ENCODE measurements around the gene TMEM218. TPM values are rescaled to one million over a fixed set of nuclear protein-coding genes. Genes with fewer than 3 reads are reported as not detected.

TMEM218 gene
- total RNA-seq (20.8 TPM), polyA plus RNA-seq (32.2 TPM)
- long read RNA-seq, donor 1, result 0 reads
- long read RNA-seq, donor 2, result 0 reads
- long read RNA-seq, donor 3, full-length matches to known transcripts, result 4 of 4 reads
- long read RNA-seq, donor 3, partial matches to known transcripts, result 0 of 4 reads
- long read RNA-seq, donor 3, other reads (novel, unspliced or antisense), result 0 of 4 reads
- long read RNA-seq, donor 4, result 0 reads
- long read RNA-seq, donor 5, full-length matches to known transcripts, result 2 of 2 reads
- long read RNA-seq, donor 5, partial matches to known transcripts, result 0 of 2 reads
- long read RNA-seq, donor 5, other reads (novel, unspliced or antisense), result 0 of 2 reads
- long read RNA-seq, donor 6, full-length matches to known transcripts, result 2 of 2 reads
- long read RNA-seq, donor 6, partial matches to known transcripts, result 0 of 2 reads
- long read RNA-seq, donor 6, other reads (novel, unspliced or antisense), result 0 of 2 reads
- long read RNA-seq, donor 7, partial matches to known transcripts, result 0 of 2 reads
- long read RNA-seq, donor 7, other reads (novel, unspliced or antisense), result 0 of 2 reads
- long read RNA-seq, donor 8, full-length matches to known transcripts, result 1 of 1 reads
- long read RNA-seq, donor 8, partial matches to known transcripts, result 0 of 1 reads
- long read RNA-seq, donor 8, other reads (novel, unspliced or antisense), result 0 of 1 reads
- long read RNA-seq, donor 9, full-length matches to known transcripts, result 1 of 1 reads
- long read RNA-seq, donor 9, partial matches to known transcripts, result 0 of 1 reads
- long read RNA-seq, donor 9, other reads (novel, unspliced or antisense), result 0 of 1 reads
- long read RNA-seq, donor 10, result 0 reads

DNA sequence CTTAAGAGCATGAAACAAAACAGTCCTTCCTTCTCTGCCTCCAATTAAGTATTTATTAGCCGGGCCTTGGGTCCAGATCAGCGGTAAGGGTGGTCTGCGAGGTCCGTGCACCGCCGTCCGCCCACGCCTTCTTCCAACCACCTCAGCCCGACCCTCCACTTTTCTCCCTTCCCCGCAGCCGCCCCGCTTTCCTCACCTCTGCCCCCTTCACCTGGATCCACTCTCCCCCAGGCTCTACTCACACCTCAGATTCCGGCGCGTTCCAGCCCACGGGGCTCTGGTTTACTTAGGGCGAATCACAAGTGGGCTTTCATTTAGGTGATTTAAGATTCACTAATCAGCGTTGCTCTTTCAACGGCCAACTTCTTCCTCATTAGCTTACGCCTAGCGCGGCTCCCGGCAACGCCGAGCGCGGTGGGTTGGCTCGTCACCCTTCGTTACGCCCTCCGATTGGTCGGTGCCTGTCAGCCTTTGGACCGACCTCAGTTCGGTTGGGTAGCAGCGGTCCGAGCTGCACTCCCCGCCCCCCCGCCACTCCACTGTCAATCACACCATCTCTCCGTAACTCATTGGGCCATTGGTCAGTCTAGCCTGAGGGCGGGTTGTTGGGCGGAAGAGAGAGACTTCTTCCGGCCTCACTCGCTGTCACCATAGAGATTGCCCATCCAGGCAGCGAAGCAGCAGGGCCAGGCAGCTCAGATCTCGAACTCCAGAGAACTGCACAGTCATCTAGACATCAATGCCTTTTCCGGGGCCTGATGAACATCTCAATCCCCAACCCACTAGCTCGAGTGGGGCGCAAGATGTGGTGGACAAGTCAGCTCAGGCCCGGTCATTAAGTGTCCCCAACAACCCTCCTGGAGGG is at the start of gene TMEM218:
Gene TMEM218, minus strand, starts transcription at position 284 of the 865 bp plus-strand sequence. CDS start 9,385 bp downstream, outside the sequence.
- 7% methylated on average over 49 of the region's 49 CpGs for WGBS
- peaks cover 0 to 7% of the 10 kb centered on the region in 2 donors for H3K9me3 ChIP-seq (ENCODE audit: control insufficient read depth in 2 of 2, insufficient read depth in 1 of 2, low read length in 1 of 2)

DNA sequence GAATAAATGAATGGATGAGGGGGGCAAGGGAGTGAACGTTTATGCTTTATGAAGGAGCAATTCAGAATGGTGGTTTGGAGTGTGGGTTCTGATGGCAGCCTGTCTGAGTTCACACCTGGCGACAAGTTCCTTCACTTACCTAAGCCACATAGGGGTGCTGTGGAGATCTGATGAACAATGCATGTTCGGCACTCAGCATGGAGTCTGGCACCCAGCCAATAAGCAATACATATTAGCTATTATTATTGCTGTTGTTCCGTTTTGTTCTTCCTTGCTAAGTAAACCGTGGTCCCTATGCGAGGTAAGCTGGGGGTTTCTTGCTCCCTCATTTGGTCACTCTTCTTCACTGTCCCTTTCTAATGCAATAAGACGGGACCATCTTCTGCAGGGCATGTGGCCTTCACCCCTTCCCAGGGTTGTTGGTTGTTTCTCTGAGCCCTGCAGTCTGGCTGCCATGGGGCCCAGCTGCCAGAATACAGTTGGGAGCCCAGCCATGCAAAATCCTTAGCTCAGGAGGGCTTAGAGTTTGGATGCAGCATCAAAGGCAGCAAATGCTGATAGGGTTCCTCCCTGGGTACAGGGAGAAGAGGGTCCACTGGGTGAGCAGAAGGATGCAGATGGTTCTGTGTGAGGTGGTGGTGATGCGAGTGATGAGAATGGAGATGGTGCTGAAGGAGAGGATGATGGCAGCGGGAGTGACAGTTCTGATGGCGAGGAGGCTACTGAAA is 46.7 kb upstream of the TMEM218 start:
- no peaks in the 10 kb centered on the region for H3K4me1 ChIP-seq (ENCODE audit: control insufficient read depth in 2 of 2, insufficient read depth in 2 of 2, low read length in 2 of 2)
- H3K9me3 ChIP-seq (ENCODE audit: control insufficient read depth in 2 of 2, insufficient read depth in 1 of 2, low read length in 1 of 2), result no peaks in the 10 kb centered on the region
- DNase-seq (ENCODE audit: low read depth in 6 of 9, low spot score in 9 of 9), result no peak
- peaks cover 0 to 46% of the 10 kb centered on the region in 2 donors for H3K27me3 ChIP-seq (ENCODE audit: control insufficient read depth in 2 of 2, insufficient read depth in 1 of 2, low read length in 1 of 2)
- no peaks in the 10 kb centered on the region for H3K36me3 ChIP-seq (ENCODE audit: control insufficient read depth in 2 of 2, insufficient read depth in 2 of 2, low read length in 1 of 2)
- 93% methylated on average over 10 of the region's 10 CpGs for WGBS
- no peak overlapping the region for H3K4me3 ChIP-seq (ENCODE audit: low read length in 2 of 2)
- no peak overlapping the region for H3K27ac ChIP-seq (ENCODE audit: low read depth in 1 of 2, low read length in 1 of 2)

More for the DNA sequence above, at the start of gene TMEM218:
- Histone ChIP-seq H3K27me3 (ENCODE audit: control insufficient read depth in 2 of 2, insufficient read depth in 1 of 2, low read length in 1 of 2) (no peaks in the 10 kb centered on the region), H3K4me3 (ENCODE audit: low read length in 2 of 2) (peak within 1 kb of the TSS; percentile 60 to 69), H3K36me3 (ENCODE audit: control insufficient read depth in 2 of 2, insufficient read depth in 2 of 2, low read length in 1 of 2) (no peaks in the 10 kb centered on the region), H3K27ac (ENCODE audit: low read depth in 1 of 2, low read length in 1 of 2) (peak within 1 kb of the TSS; percentile 69 to 83), H3K4me1 (ENCODE audit: control insufficient read depth in 2 of 2, insufficient read depth in 2 of 2, low read length in 2 of 2) (peaks cover 5 to 13% of the 10 kb centered on the region in 2 donors)
- DNase-seq (ENCODE audit: low read depth in 6 of 9, low spot score in 9 of 9), result peak; percentile 96 to 99 (median 97)

DNA sequence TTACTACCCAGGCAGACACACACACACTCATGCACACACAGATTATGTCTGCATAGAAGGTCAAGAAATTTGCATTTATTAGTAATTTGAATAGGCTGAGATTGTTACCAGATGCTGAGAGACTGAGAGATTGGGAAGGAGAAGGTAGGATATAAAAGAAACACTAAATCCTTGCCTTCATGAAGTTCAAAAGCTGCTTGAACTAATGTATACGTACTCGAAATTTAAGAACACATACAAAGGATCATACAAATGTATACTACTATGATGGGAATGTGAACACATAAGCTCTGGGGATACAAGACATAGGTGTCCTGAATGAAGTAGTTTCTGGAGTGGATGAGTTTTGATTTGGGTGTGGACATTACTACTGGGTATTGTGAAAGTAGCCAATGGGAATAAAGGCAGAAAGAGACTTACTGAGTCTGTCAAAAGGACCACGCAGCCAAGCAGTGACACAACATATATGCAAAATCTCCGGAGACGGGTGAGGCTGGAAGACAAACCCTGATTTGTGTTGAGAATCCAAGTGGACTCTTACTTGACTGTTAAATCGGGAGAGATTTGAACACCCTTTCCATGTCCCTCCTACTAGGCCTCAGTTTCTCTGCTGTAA is 45.8 kb upstream of the TMEM218 start:
- DNase-seq (ENCODE audit: low read depth in 6 of 9, low spot score in 9 of 9), result no peak
- Histone ChIP-seq H3K36me3 (ENCODE audit: control insufficient read depth in 2 of 2, insufficient read depth in 2 of 2, low read length in 1 of 2) (no peaks in the 10 kb centered on the region), H3K4me3 (ENCODE audit: low read length in 2 of 2) (no peak overlapping the region), H3K9me3 (ENCODE audit: control insufficient read depth in 2 of 2, insufficient read depth in 1 of 2, low read length in 1 of 2) (no peaks in the 10 kb centered on the region), H3K4me1 (ENCODE audit: control insufficient read depth in 2 of 2, insufficient read depth in 2 of 2, low read length in 2 of 2) (no peaks in the 10 kb centered on the region), H3K27ac (ENCODE audit: low read depth in 1 of 2, low read length in 1 of 2) (no peak overlapping the region), H3K27me3 (ENCODE audit: control insufficient read depth in 2 of 2, insufficient read depth in 1 of 2, low read length in 1 of 2) (peaks cover 1 to 41% of the 10 kb centered on the region in 2 donors)
- WGBS, result 88% methylated on average over 6 of the region's 6 CpGs

DNA sequence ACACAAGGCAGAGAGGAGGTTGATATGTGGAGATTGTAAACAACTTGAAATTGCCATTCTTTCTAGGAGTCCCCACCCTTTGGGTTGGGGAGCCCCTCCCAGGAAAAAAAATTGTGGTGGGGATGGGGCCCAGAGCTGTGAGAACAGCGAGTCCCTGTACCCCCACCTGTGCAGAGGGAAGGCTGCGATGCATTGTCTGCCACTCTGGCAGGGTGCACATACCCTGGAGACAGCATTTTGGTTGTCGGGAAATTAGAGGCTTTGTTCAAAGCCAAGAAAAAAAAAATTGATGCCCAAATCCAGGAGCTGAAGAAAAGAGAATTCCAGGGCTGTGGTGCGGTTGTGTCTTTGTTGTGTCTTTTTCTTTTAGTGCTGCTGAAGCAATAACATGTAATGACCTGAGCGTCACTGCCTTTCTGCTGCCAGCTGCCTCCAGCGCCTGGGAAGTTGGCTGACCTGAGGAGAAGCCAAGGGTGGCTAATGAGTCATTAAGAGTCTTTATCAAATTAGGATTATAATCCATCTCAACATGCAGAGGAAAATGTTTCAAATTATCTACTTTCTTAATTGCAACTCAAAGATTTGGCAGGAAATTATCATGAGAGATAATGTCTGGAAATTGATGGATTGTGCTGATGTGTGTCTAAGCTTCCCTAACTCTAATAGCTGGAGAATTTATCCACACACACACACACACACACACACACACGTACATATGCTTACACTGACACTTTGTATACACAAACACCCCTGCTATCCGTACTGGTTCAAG is 45.1 kb upstream of the TMEM218 start:
- DNase-seq (ENCODE audit: low read depth in 6 of 9, low spot score in 9 of 9), result no peak
- no peak overlapping the region for H3K27ac ChIP-seq (ENCODE audit: low read depth in 1 of 2, low read length in 1 of 2)
- no peak overlapping the region for H3K4me3 ChIP-seq (ENCODE audit: low read length in 2 of 2)
- 89% methylated on average over 8 of the region's 8 CpGs for WGBS
- H3K9me3 ChIP-seq (ENCODE audit: control insufficient read depth in 2 of 2, insufficient read depth in 1 of 2, low read length in 1 of 2), result no peaks in the 10 kb centered on the region
- H3K27me3 ChIP-seq (ENCODE audit: control insufficient read depth in 2 of 2, insufficient read depth in 1 of 2, low read length in 1 of 2), result peaks cover 2 to 40% of the 10 kb centered on the region in 2 donors
- H3K4me1 ChIP-seq (ENCODE audit: control insufficient read depth in 2 of 2, insufficient read depth in 2 of 2, low read length in 2 of 2), result no peaks in the 10 kb centered on the region
- H3K36me3 ChIP-seq (ENCODE audit: control insufficient read depth in 2 of 2, insufficient read depth in 2 of 2, low read length in 1 of 2), result no peaks in the 10 kb centered on the region

DNA sequence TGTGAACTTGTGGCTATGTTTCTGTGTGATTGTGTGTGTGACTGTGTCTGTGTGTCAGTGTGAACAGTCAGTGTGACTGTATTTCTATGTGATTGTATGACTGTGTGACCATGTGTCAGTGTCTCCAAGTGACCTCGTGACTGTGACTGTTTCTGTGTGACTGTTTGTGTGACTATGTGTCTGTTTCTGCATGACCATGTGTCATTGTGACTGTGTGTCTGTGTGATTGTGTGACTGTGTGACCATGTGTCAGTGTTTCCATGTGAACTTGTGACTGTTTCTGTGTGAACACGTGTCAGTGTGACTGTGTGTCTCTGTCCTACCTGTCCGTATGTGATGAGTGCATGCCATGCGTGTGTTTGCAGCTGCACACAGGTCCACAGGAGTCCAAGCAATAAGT is 44.3 kb upstream of the TMEM218 start:
- Histone ChIP-seq H3K4me1 (ENCODE audit: control insufficient read depth in 2 of 2, insufficient read depth in 2 of 2, low read length in 2 of 2) (no peaks in the 10 kb centered on the region), H3K36me3 (ENCODE audit: control insufficient read depth in 2 of 2, insufficient read depth in 2 of 2, low read length in 1 of 2) (no peaks in the 10 kb centered on the region), H3K27me3 (ENCODE audit: control insufficient read depth in 2 of 2, insufficient read depth in 1 of 2, low read length in 1 of 2) (peaks cover 2 to 37% of the 10 kb centered on the region in 2 donors), H3K9me3 (ENCODE audit: control insufficient read depth in 2 of 2, insufficient read depth in 1 of 2, low read length in 1 of 2) (no peaks in the 10 kb centered on the region), H3K4me3 (ENCODE audit: low read length in 2 of 2) (no peak overlapping the region), H3K27ac (ENCODE audit: low read depth in 1 of 2, low read length in 1 of 2) (no peak overlapping the region)
- DNase-seq (ENCODE audit: low read depth in 6 of 9, low spot score in 9 of 9), result no peak
- 96% methylated on average over 4 of the region's 4 CpGs for WGBS

DNA sequence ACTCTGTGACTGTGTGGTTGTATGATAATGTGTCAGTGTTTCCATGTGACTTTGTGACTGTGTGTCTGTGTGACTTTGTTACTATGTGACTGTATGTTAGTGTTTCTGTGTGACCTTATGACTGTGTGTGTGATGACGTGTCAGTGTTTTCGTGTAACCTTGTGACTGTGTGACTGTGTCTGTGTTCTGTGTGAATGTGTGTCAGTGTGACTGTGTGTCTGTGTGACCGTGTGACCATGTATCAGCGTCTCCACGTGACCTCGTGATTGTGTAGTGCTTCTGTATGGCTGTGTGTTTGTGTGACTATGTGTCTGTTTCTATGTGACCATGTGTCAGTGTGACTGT is 43.6 kb upstream of the TMEM218 start:
- Histone ChIP-seq H3K27ac (ENCODE audit: low read depth in 1 of 2, low read length in 1 of 2) (no peak overlapping the region), H3K4me3 (ENCODE audit: low read length in 2 of 2) (no peak overlapping the region), H3K27me3 (ENCODE audit: control insufficient read depth in 2 of 2, insufficient read depth in 1 of 2, low read length in 1 of 2) (peaks cover 2 to 30% of the 10 kb centered on the region in 2 donors), H3K36me3 (ENCODE audit: control insufficient read depth in 2 of 2, insufficient read depth in 2 of 2, low read length in 1 of 2) (no peaks in the 10 kb centered on the region), H3K4me1 (ENCODE audit: control insufficient read depth in 2 of 2, insufficient read depth in 2 of 2, low read length in 2 of 2) (no peaks in the 10 kb centered on the region), H3K9me3 (ENCODE audit: control insufficient read depth in 2 of 2, insufficient read depth in 1 of 2, low read length in 1 of 2) (no peaks in the 10 kb centered on the region)
- DNase-seq (ENCODE audit: low read depth in 6 of 9, low spot score in 9 of 9), result no peak
- WGBS, result 95% methylated on average over 6 of the region's 6 CpGs

DNA sequence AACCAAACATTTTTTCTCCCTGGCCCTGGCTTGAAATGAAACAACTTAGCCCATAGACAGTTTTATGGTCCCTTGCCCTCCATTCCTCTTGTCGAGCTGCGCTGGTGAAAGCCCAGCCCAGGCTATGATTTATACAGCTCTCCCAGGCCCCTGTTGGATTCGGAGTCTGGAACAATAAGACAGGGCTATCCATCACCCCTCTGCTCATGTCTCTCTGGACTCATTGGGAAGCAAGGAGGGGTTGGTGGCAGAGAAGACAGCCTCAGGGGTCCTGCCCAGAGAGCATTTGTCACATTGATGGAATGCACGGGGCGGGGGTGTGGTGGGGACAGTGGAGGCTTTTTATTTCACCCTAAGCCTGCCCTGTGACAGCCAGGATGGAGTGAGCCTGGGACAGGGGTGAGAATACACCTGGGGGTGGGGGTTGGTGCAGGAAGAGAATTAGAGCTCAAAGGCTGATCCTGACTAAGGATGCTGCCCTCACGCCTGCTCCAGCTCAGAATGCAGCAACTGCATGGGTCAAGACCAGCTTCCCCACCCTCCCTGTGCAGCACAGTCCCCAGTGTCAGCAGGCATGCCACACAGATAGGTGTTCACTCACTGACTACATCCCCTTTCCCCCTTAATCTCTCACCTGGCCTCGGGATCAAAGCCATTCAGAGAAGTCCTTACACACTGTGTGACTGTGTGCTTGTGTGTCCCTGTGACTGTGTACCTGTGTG is 43.1 kb upstream of the TMEM218 start:
- H3K36me3 ChIP-seq (ENCODE audit: control insufficient read depth in 2 of 2, insufficient read depth in 2 of 2, low read length in 1 of 2), result no peaks in the 10 kb centered on the region
- 48% methylated on average over 7 of the region's 7 CpGs for WGBS
- H3K4me3 ChIP-seq (ENCODE audit: low read length in 2 of 2), result no peak overlapping the region
- DNase-seq (ENCODE audit: low read depth in 6 of 9, low spot score in 9 of 9), result no peak
- H3K27ac ChIP-seq (ENCODE audit: low read depth in 1 of 2, low read length in 1 of 2), result no peak overlapping the region
- no peaks in the 10 kb centered on the region for H3K9me3 ChIP-seq (ENCODE audit: control insufficient read depth in 2 of 2, insufficient read depth in 1 of 2, low read length in 1 of 2)
- no peaks in the 10 kb centered on the region for H3K4me1 ChIP-seq (ENCODE audit: control insufficient read depth in 2 of 2, insufficient read depth in 2 of 2, low read length in 2 of 2)
- peaks cover 2 to 25% of the 10 kb centered on the region in 2 donors for H3K27me3 ChIP-seq (ENCODE audit: control insufficient read depth in 2 of 2, insufficient read depth in 1 of 2, low read length in 1 of 2)
